Testis (tissue), 2 donors: ENCODE measurements around the gene FAM72A.
"Not testable (repeated sequence)": the region's sequence is repeated elsewhere in the genome, so short reads cannot be mapped to it uniquely, and the experiment has no call there.

Source experiments
- POLR2A ChIP-seq: fragments of 450-650 bp; IDR thresholded peaks from one replicate; pipeline ENCODE4 v1.6.1; 2017; ENCODE audit warnings: antibody characterized with exemption, mild to moderate bottlenecking, moderate library complexity
- TF ChIP-seq, protein P1 (sequence below), 3 experiments: fragments of 450-650 bp in 2 of 3; fragments of 200-600 bp in 1 of 3; sonication (generic) in 1 of 3; IDR thresholded peaks; one replicate each; pipeline ENCODE4 v1.5.1; 2016 to 2019; ENCODE audit warnings: antibody characterized with exemption in 3 of 3, mild to moderate bottlenecking in 2 of 3, moderate library complexity in 1 of 3

DNA sequence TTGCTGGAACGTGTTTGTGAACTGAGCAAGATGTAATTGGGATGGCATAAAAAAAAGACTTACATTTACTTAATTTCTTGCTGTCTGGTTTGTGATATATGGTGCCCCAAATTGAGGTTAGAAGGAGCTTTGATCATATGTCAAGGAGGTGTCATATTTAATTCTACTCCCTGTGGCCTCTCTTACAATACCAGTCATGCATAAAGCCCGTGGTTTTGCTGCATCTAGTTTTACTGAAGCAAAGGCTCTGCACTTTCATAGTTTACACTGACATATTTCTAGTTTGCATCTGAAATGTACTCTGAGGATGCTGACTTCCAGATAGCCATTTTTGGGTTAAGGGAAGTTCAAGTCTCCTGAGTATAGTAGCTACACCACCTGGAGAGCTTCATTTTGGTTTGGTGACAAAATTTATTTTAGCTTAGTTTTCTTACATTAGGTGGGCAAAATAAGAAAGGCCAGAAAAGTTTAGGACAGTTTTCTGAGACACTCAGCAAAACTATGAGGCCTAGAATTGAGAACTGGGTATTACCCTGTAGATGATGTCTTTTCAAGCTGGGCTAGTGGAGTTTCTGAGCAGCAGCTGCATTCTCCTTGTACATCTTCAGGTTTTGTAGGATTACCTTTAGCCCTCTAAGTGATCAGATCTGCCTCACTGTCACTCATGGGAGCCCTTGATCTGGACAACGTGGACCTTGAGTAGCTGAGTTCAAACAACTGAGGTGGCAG is 48.5 kb upstream of the FAM72A start:
- not testable (repeated sequence) for TF ChIP-seq POLR2A
- TF ChIP-seq, protein P1, sequence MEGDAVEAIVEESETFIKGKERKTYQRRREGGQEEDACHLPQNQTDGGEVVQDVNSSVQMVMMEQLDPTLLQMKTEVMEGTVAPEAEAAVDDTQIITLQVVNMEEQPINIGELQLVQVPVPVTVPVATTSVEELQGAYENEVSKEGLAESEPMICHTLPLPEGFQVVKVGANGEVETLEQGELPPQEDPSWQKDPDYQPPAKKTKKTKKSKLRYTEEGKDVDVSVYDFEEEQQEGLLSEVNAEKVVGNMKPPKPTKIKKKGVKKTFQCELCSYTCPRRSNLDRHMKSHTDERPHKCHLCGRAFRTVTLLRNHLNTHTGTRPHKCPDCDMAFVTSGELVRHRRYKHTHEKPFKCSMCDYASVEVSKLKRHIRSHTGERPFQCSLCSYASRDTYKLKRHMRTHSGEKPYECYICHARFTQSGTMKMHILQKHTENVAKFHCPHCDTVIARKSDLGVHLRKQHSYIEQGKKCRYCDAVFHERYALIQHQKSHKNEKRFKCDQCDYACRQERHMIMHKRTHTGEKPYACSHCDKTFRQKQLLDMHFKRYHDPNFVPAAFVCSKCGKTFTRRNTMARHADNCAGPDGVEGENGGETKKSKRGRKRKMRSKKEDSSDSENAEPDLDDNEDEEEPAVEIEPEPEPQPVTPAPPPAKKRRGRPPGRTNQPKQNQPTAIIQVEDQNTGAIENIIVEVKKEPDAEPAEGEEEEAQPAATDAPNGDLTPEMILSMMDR (IDR thresholded peaks at IDR 0.05), result not testable (repeated sequence)
